Activated CD4-positive, alpha-beta T cell treated with anti-CD3 and anti-CD28 coated beads for 36 hours (primary cell): ENCODE results near the gene MYO15B. TPM values are rescaled to one million over a fixed set of nuclear protein-coding genes. Genes with fewer than 3 reads are reported as not detected.

Experiments used
- ATAC-seq: fragments of 200-7000 bp; cut with Tn5 transposase; one replicate; pipeline ENCODE4 v1.10.0; 2021; ENCODE audit warnings: mild to moderate bottlenecking, moderate library complexity
- CTCF ChIA-PET: fragments of 350-600 bp; sonication (Branson Sonifier 250); formaldehyde crosslinking; loops from one replicate; lab custom pipeline; 2021; ENCODE audit warnings: antibody characterized with exemption; lab: Charles Lee
- POLR2A ChIA-PET: fragments of 350-600 bp; sonication (Branson Sonifier 250); formaldehyde crosslinking; loops from one replicate; lab custom pipeline; 2021; ENCODE audit warnings: antibody characterized with exemption, inconsistent platforms; lab: Charles Lee
- DNase-seq: peaks from one replicate; pipeline ENCODE4 v3.0.0-alpha.2; 2020
- H3K27ac Mint-ChIP-seq: one replicate; pipeline ENCODE4 v1.8.0; 2021; ENCODE audit warnings: mixed read lengths
- H3K27me3 Mint-ChIP-seq: one replicate; pipeline ENCODE4 v1.8.0; 2021; ENCODE audit warnings: mixed read lengths
- H3K36me3 Mint-ChIP-seq: one replicate; pipeline ENCODE4 v1.8.0; 2021; ENCODE audit warnings: low read depth, mixed read lengths
- H3K4me1 Mint-ChIP-seq: one replicate; pipeline ENCODE4 v1.8.0; 2021; ENCODE audit warnings: mixed read lengths
- H3K4me3 Mint-ChIP-seq: one replicate; pipeline ENCODE4 v1.8.0; 2021; ENCODE audit warnings: mild to moderate bottlenecking, moderate library complexity, mixed read lengths
- H3K9me3 Mint-ChIP-seq: one replicate; pipeline ENCODE4 v1.8.0; 2021; ENCODE audit warnings: low read depth, mixed read lengths
- intact Hi-C, 2 experiments: fragments of 100-400 bp; cut with DNase I in 1 of 2; cut with micrococcal nuclease in 1 of 2; formaldehyde crosslinking; loops; one replicate each; pipeline versions ENCODE4 v1.14.2 to v1.15.1; 2022 to 2024; cut with DNase I, micrococcal nuclease
- total RNA-seq, 2 experiments: library from RNA; stranded (reverse); gene quantifications; one replicate each; pipeline ENCODE4 v1.2.3, GENCODE V29; 2021

The MYO15B gene
- total RNA-seq, 2 experiments from 2014 or later: 20.8 to 22.4 TPM

- Mint-ChIP-seq H3K27ac (no peak overlapping the region), H3K36me3 (no peaks in the 10 kb centered on the region), H3K4me1 (no peaks in the 10 kb centered on the region), H3K4me3 (no peak overlapping the region), H3K27me3 (no peaks in the 10 kb centered on the region), H3K9me3 (no peaks in the 10 kb centered on the region)
- DNase-seq (no peak), ATAC-seq (no peak)
- CTCF ChIA-PET: interaction anchor here (0.5 to 0.7 kb wide), 2 partner anchors 24 to 38 kb away, joined by 3 to 5 read pairs; no protein-coding TSS in a partner anchor
- POLR2A ChIA-PET: no interaction called here
- intact Hi-C loops: no loop called here
Measured at GRCh38 chr17:75594499-75595283, 7.1 kb downstream of the MYO15B start.

- Mint-ChIP-seq H3K36me3 (no peaks in the 10 kb centered on the region), H3K4me3 (no peak overlapping the region), H3K4me1 (no peaks in the 10 kb centered on the region), H3K27ac (no peak overlapping the region), H3K9me3 (no peaks in the 10 kb centered on the region), H3K27me3 (no peaks in the 10 kb centered on the region)
- ATAC-seq: no peak
- ChIA-PET POLR2A (no interaction called here), CTCF (no interaction called here)
- DNase-seq: no peak
- intact Hi-C loops: no loop called here
Measured at GRCh38 chr17:75595284-75595919, 7.8 kb downstream of the MYO15B start.

- intact Hi-C loops: no loop called here
- ATAC-seq (no peak), DNase-seq (no peak)
- Mint-ChIP-seq H3K27me3 (no peaks in the 10 kb centered on the region), H3K36me3 (no peaks in the 10 kb centered on the region), H3K9me3 (no peaks in the 10 kb centered on the region), H3K27ac (no peak overlapping the region), H3K4me3 (no peak overlapping the region), H3K4me1 (no peaks in the 10 kb centered on the region)
- ChIA-PET POLR2A (no interaction called here), CTCF (no interaction called here)
Measured at GRCh38 chr17:75595920-75596313, 8.3 kb downstream of the MYO15B start.

GRCh38 chr17:75596320-75597087 lies 8.9 kb downstream of the MYO15B start:
- Mint-ChIP-seq H3K27me3 (no peaks in the 10 kb centered on the region), H3K9me3 (no peaks in the 10 kb centered on the region), H3K4me3 (no peak overlapping the region), H3K4me1 (no peaks in the 10 kb centered on the region), H3K36me3 (no peaks in the 10 kb centered on the region), H3K27ac (no peak overlapping the region)
- DNase-seq: no peak
- ATAC-seq: no peak
- ChIA-PET CTCF (interaction anchor here (1.1 kb wide), 1 partner anchor 154 kb away, joined by 4 read pairs; no protein-coding TSS in a partner anchor), POLR2A (no interaction called here)
- intact Hi-C loops: no loop called here

- H3K4me3 Mint-ChIP-seq: no peak overlapping the region
- CTCF ChIA-PET: interaction anchor here (0.6 to 4.7 kb wide), 13 partner anchors 16 to 304 kb away, joined by 3 to 33 read pairs (median 4); partner anchors contain the start of genes MRPL38 and SMIM5
Measured at GRCh38 chr17:75601057-75601987, 13.7 kb downstream of the MYO15B start.

GRCh38 chr17:75602644-75603043 lies 15.0 kb downstream of the MYO15B start:
- Mint-ChIP-seq H3K4me1 (peaks cover 6% of the 10 kb centered on the region), H3K27ac (no peak overlapping the region), H3K4me3 (no peak overlapping the region), H3K36me3 (no peaks in the 10 kb centered on the region), H3K9me3 (no peaks in the 10 kb centered on the region), H3K27me3 (no peaks in the 10 kb centered on the region)
- DNase-seq (no peak), ATAC-seq (no peak)
- intact Hi-C loops: no loop called here
- CTCF ChIA-PET: interaction anchor here (0.5 to 4.7 kb wide), 6 partner anchors 9 to 891 kb away, joined by 3 to 33 read pairs (median 4); no protein-coding TSS in a partner anchor
- POLR2A ChIA-PET: no interaction called here

More at GRCh38 chr17:75601057-75601987, 13.7 kb downstream of the MYO15B start:
- DNase-seq (peak; percentile 83), ATAC-seq (peak; percentile 90)
- H3K4me1 Mint-ChIP-seq: no peaks in the 10 kb centered on the region
- intact Hi-C loops: loop anchor here in 1 of 2 experiments (1.0 kb wide), 1 partner anchor 149 kb away; no protein-coding TSS in a partner anchor
- H3K27me3 Mint-ChIP-seq: no peaks in the 10 kb centered on the region
- POLR2A ChIA-PET: interaction anchor here (0.6 to 1.0 kb wide), 2 partner anchors 20 to 59 kb away, joined by 3 read pairs; no protein-coding TSS in a partner anchor
- no peaks in the 10 kb centered on the region for H3K36me3 Mint-ChIP-seq
- no peaks in the 10 kb centered on the region for H3K9me3 Mint-ChIP-seq
- no peak overlapping the region for H3K27ac Mint-ChIP-seq

GRCh38 chr17:75603123-75603522 lies 15.5 kb downstream of the MYO15B start:
- H3K4me1 Mint-ChIP-seq: peaks cover 6% of the 10 kb centered on the region
- no peaks in the 10 kb centered on the region for H3K9me3 Mint-ChIP-seq
- ATAC-seq: no peak
- intact Hi-C loops: no loop called here
- no peak overlapping the region for H3K4me3 Mint-ChIP-seq
- H3K36me3 Mint-ChIP-seq: no peaks in the 10 kb centered on the region
- DNase-seq: no peak
- no peaks in the 10 kb centered on the region for H3K27me3 Mint-ChIP-seq
- H3K27ac Mint-ChIP-seq: no peak overlapping the region
- CTCF ChIA-PET: interaction anchor here (0.5 to 4.7 kb wide), 4 partner anchors 10 to 826 kb away, joined by 3 to 33 read pairs (median 3); no protein-coding TSS in a partner anchor
- POLR2A ChIA-PET: no interaction called here

- POLR2A ChIA-PET: interaction anchor here (0.6 kb wide), 1 partner anchor 160 kb away, joined by 3 read pairs; no protein-coding TSS in a partner anchor
Measured at GRCh38 chr17:75604034-75604695, 16.6 kb downstream of the MYO15B start.

GRCh38 chr17:75605790-75606189 lies 18.2 kb downstream of the MYO15B start:
- H3K36me3 Mint-ChIP-seq: no peaks in the 10 kb centered on the region
- no peak overlapping the region for H3K27ac Mint-ChIP-seq
- H3K4me1 Mint-ChIP-seq: peaks cover 6% of the 10 kb centered on the region
- no peaks in the 10 kb centered on the region for H3K9me3 Mint-ChIP-seq
- ChIA-PET CTCF (interaction anchor here (0.6 to 0.8 kb wide), 2 partner anchors 52 to 144 kb away, joined by 3 read pairs; no protein-coding TSS in a partner anchor), POLR2A (no interaction called here)
- DNase-seq (no peak), ATAC-seq (no peak)
- H3K4me3 Mint-ChIP-seq: no peak overlapping the region
- intact Hi-C loops: no loop called here
- no peaks in the 10 kb centered on the region for H3K27me3 Mint-ChIP-seq

More at GRCh38 chr17:75604034-75604695, 16.6 kb downstream of the MYO15B start:
- Mint-ChIP-seq H3K27me3 (no peaks in the 10 kb centered on the region), H3K4me3 (no peak overlapping the region), H3K36me3 (no peaks in the 10 kb centered on the region), H3K9me3 (no peaks in the 10 kb centered on the region), H3K27ac (no peak overlapping the region), H3K4me1 (peaks cover 6% of the 10 kb centered on the region)
- ATAC-seq: no peak
- no peak for DNase-seq
- intact Hi-C loops: no loop called here
- CTCF ChIA-PET: interaction anchor here (4.7 kb wide), 1 partner anchor 145 kb away, joined by 33 read pairs; no protein-coding TSS in a partner anchor

- POLR2A ChIA-PET: no interaction called here
- ATAC-seq (no peak), DNase-seq (no peak)
- H3K27me3 Mint-ChIP-seq: no peaks in the 10 kb centered on the region
- CTCF ChIA-PET: interaction anchor here (0.9 kb wide), 1 partner anchor 141 kb away, joined by 5 read pairs; no protein-coding TSS in a partner anchor
- H3K4me1 Mint-ChIP-seq: peaks cover 6% of the 10 kb centered on the region
- no peaks in the 10 kb centered on the region for H3K36me3 Mint-ChIP-seq
- peak overlapping the region; percentile 44 for H3K27ac Mint-ChIP-seq
- no peaks in the 10 kb centered on the region for H3K9me3 Mint-ChIP-seq
- no peak overlapping the region for H3K4me3 Mint-ChIP-seq
- intact Hi-C loops: no loop called here
Measured at GRCh38 chr17:75607086-75607485, 19.5 kb downstream of the MYO15B start.
